PC-3 (cell line): ENCODE measurements around the gene GCAT.

Experiments
- EZH2 ChIP-seq: fragments of 300-600 bp; sonication (generic); IDR thresholded peaks from one replicate; pipeline ENCODE4 v1.6.1; 2017; ENCODE audit warnings: antibody characterized with exemption, mild to moderate bottlenecking, low read length; ENCODE audit not compliant: unreplicated experiment
- TF ChIP-seq, protein P1 (sequence below): fragments of 300-600 bp; sonication (generic); conservative IDR thresholded peaks from 2 replicates; pipeline ENCODE4 v1.5.1; 2017; ENCODE audit warnings: antibody characterized with exemption, low read depth, mild to moderate bottlenecking, low read length

DNA sequence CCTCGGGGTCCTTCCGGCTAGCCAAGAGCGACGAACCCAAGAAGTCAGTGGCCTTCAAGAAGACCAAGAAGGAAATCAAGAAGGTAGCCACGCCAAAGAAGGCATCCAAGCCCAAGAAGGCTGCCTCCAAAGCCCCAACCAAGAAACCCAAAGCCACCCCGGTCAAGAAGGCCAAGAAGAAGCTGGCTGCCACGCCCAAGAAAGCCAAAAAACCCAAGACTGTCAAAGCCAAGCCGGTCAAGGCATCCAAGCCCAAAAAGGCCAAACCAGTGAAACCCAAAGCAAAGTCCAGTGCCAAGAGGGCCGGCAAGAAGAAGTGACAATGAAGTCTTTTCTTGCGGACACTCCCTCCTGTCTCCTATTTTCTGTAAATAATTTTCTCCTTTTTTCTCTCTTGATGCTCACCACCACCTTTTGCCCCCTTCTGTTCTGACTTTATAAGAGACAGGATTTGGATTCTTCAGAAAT lies 1.9 kb upstream of the GCAT start:
- TF ChIP-seq, protein P1, sequence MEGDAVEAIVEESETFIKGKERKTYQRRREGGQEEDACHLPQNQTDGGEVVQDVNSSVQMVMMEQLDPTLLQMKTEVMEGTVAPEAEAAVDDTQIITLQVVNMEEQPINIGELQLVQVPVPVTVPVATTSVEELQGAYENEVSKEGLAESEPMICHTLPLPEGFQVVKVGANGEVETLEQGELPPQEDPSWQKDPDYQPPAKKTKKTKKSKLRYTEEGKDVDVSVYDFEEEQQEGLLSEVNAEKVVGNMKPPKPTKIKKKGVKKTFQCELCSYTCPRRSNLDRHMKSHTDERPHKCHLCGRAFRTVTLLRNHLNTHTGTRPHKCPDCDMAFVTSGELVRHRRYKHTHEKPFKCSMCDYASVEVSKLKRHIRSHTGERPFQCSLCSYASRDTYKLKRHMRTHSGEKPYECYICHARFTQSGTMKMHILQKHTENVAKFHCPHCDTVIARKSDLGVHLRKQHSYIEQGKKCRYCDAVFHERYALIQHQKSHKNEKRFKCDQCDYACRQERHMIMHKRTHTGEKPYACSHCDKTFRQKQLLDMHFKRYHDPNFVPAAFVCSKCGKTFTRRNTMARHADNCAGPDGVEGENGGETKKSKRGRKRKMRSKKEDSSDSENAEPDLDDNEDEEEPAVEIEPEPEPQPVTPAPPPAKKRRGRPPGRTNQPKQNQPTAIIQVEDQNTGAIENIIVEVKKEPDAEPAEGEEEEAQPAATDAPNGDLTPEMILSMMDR: no peak
- TF ChIP-seq EZH2: no peak
